ENCODE results near the gene EN2. TPM values are rescaled to one million over a fixed set of nuclear protein-coding genes. Genes with fewer than 3 reads are reported as not detected.

The EN2 gene
- total and polyA plus RNA-seq, 2 of the 13 experiments (the other 11 are each of a cell fraction or from before 2014, with no cell fraction given): not detected

DNA sequence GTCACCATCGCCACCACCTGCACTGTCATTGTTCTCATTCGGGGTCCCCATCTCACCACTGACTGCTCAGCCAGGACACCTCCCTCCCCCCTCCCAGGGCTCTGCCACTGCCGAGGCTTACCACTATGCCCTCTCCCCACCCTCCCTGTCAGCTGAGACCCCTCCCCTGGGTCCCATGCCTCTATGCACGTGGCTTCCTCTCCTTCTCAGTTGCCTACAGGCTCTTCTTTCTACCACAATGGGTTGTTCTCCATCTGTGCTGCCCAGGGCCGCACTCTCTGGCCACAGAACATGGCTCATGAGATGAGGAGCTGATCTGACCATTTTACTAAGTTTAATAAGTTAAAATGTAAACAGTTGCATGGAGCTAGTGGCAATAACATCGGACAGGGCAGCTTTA lies 16.1 kb upstream of the EN2 start:
- TF ChIP-seq SALL1 (CRISPR knock-in tag; IDR thresholded peaks at IDR 0.05) (no peak), BRD4 (CRISPR knock-in tag; IDR thresholded peaks at IDR 0.05) (no peak)
- no peaks in the 10 kb centered on the region for H4K20me1 ChIP-seq (ENCODE audit: insufficient read depth, low read length)
- H3K9me3 ChIP-seq (ENCODE audit: low read length): no peaks in the 10 kb centered on the region
- H3K4me2 ChIP-seq (ENCODE audit: low read depth, low read length): no peak overlapping the region
- CTCF ChIA-PET (ENCODE audit: low intra/inter-chr PET ratio, low total read pairs): no interaction called here
- no peak overlapping the region for H3K4me3 ChIP-seq (replicated peaks in 1 of 3; ENCODE audit: insufficient read depth in 1 of 3, low read depth in 2 of 3, low read length in 3 of 3)
- no TSS peak for BruUV-seq (replicated peaks)
- POLR2A ChIA-PET: no interaction called here
- no peaks in the 10 kb centered on the region for H3K4me1 ChIP-seq (ENCODE audit: insufficient read depth, low read length)
- H3K9ac ChIP-seq (ENCODE audit: insufficient read depth, low read depth, low read length): no peak overlapping the region
- in situ Hi-C loops (cut with HindIII; ENCODE audit: extremely low pct_ligation_motif_present, low pct_unique_long_range_greater_than_20kb): no loop called here
- DNase-seq (ENCODE audit: low spot score) (no peak), FAIRE-seq (no peak), ATAC-seq (no peak)
- H3K27ac ChIP-seq (ENCODE audit: extremely low read length, insufficient read depth, low read length): no peak overlapping the region
- 3% methylated on average over 4 of the region's 6 CpGs for WGBS (ENCODE audit: low lambda C conversion rate)
- H3K36me3 ChIP-seq (replicated peaks in 1 of 2; ENCODE audit: control insufficient read depth in 1 of 2, insufficient read depth in 2 of 2, low read length in 2 of 2): no peaks in the 10 kb centered on the region
- H3K79me2 ChIP-seq (ENCODE audit: insufficient read depth, low read length): no peaks in the 10 kb centered on the region
- H2AFZ ChIP-seq (ENCODE audit: low read length): no peak overlapping the region
- peaks cover 14 to 76% of the 10 kb centered on the region in 2 experiments; a peak in 4 of 5 replicates for H3K27me3 ChIP-seq (ENCODE audit: control insufficient read depth in 1 of 2, insufficient read depth in 2 of 2, low read length in 2 of 2)
- intact Hi-C loops (cut with micrococcal nuclease; ENCODE audit: unreplicated experiment): no loop called here

- no peak for FAIRE-seq
- no peak overlapping the region for H3K4me2 ChIP-seq (ENCODE audit: low read depth, low read length)
- H3K79me2 ChIP-seq (ENCODE audit: insufficient read depth, low read length): no peaks in the 10 kb centered on the region
- WGBS (ENCODE audit: low lambda C conversion rate): 4% methylated on average over 3 of the region's 8 CpGs
- in situ Hi-C loops (cut with HindIII; ENCODE audit: extremely low pct_ligation_motif_present, low pct_unique_long_range_greater_than_20kb): no loop called here
- no peak overlapping the region for H2AFZ ChIP-seq (ENCODE audit: low read length)
- DNase-seq (ENCODE audit: low spot score): no peak
- H3K9ac ChIP-seq (ENCODE audit: insufficient read depth, low read depth, low read length): no peak overlapping the region
- H3K4me3 ChIP-seq (replicated peaks in 1 of 3; ENCODE audit: insufficient read depth in 1 of 3, low read depth in 2 of 3, low read length in 3 of 3): no peak overlapping the region
- H3K36me3 ChIP-seq (replicated peaks in 1 of 2; ENCODE audit: control insufficient read depth in 1 of 2, insufficient read depth in 2 of 2, low read length in 2 of 2): no peaks in the 10 kb centered on the region
- no TSS peak for BruUV-seq (replicated peaks)
- ChIA-PET CTCF (ENCODE audit: low intra/inter-chr PET ratio, low total read pairs) (no interaction called here), POLR2A (no interaction called here)
- H3K9me3 ChIP-seq (ENCODE audit: low read length): no peaks in the 10 kb centered on the region
- intact Hi-C loops (cut with micrococcal nuclease; ENCODE audit: unreplicated experiment): no loop called here
- TF ChIP-seq ZNF777 (CRISPR knock-in tag; IDR thresholded peaks at IDR 0.05) (no peak), NRL (CRISPR knock-in tag; IDR thresholded peaks at IDR 0.05; ENCODE audit: borderline replicate concordance) (no peak), ZBTB44 (CRISPR knock-in tag; IDR thresholded peaks at IDR 0.05) (no peak), YEATS4 (CRISPR knock-in tag; IDR thresholded peaks at IDR 0.05; ENCODE audit: borderline replicate concordance) (no peak), ISX (CRISPR knock-in tag; conservative IDR thresholded peaks at IDR 0.05) (no peak), TAF15 (IDR thresholded peaks at IDR 0.05; ENCODE audit: low read depth, low read length, poor library complexity, severe bottlenecking) (no peak), CCAR2 (optimal IDR thresholded peaks at IDR 0.05; ENCODE audit: low read depth, low read length) (no peak), SP140L (CRISPR knock-in tag; IDR thresholded peaks at IDR 0.05; ENCODE audit: borderline replicate concordance) (no peak), SRSF1 (optimal IDR thresholded peaks at IDR 0.05; ENCODE audit: low read depth, low read length) (no peak), DNMT1 (CRISPR knock-in tag; IDR thresholded peaks at IDR 0.05) (no peak), MTA3 (CRISPR knock-in tag; IDR thresholded peaks at IDR 0.05) (no peak), ZNF607 (CRISPR knock-in tag; IDR thresholded peaks at IDR 0.05; ENCODE audit: borderline replicate concordance) (no peak), ZNF644 (CRISPR knock-in tag; IDR thresholded peaks at IDR 0.05; ENCODE audit: low read depth) (no peak), AGO2 (optimal IDR thresholded peaks at IDR 0.05; ENCODE audit: low read depth, low read length) (no peak), ZNF282 (IDR thresholded peaks at IDR 0.05; ENCODE audit: partially characterized antibody) (no peak), ISL2 (CRISPR knock-in tag; IDR thresholded peaks at IDR 0.05) (no peak)
- TF ChIP-seq, protein P1, sequence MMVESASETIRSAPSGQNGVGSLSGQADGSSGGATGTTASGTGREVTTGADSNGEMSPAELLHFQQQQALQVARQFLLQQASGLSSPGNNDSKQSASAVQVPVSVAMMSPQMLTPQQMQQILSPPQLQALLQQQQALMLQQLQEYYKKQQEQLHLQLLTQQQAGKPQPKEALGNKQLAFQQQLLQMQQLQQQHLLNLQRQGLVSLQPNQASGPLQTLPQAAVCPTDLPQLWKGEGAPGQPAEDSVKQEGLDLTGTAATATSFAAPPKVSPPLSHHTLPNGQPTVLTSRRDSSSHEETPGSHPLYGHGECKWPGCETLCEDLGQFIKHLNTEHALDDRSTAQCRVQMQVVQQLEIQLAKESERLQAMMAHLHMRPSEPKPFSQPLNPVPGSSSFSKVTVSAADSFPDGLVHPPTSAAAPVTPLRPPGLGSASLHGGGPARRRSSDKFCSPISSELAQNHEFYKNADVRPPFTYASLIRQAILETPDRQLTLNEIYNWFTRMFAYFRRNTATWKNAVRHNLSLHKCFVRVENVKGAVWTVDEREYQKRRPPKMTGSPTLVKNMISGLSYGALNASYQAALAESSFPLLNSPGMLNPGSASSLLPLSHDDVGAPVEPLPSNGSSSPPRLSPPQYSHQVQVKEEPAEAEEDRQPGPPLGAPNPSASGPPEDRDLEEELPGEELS (CRISPR knock-in tag; IDR thresholded peaks at IDR 0.05): no peak
- no peak overlapping the region for H3K27ac ChIP-seq (ENCODE audit: extremely low read length, insufficient read depth, low read length)
- H3K27me3 ChIP-seq (ENCODE audit: control insufficient read depth in 1 of 2, insufficient read depth in 2 of 2, low read length in 2 of 2): peaks cover 11 to 70% of the 10 kb centered on the region in 2 experiments; a peak in 4 of 5 replicates
- H4K20me1 ChIP-seq (ENCODE audit: insufficient read depth, low read length): no peaks in the 10 kb centered on the region
- H3K4me1 ChIP-seq (ENCODE audit: insufficient read depth, low read length): no peaks in the 10 kb centered on the region
- no peak for ATAC-seq
These were observed 13.2 kb upstream of the EN2 start for GRCh38 chr7:155444746-155445145.

Data from HepG2 (cell line).